Left lobe of liver (tissue), 2 donors: Measurements from ENCODE around the gene BPHL. TPM values are rescaled to one million over a fixed set of nuclear protein-coding genes. Genes with fewer than 3 reads are reported as not detected.
"Not testable (repeated sequence)": the region's sequence is repeated elsewhere in the genome, so short reads cannot be mapped to it uniquely, and the experiment has no call there.

ENCODE experiments used
- ATAC-seq: fragments of 200-7000 bp; cut with Tn5 transposase; one replicate; pipeline ENCODE4 v1.9.1; 2020; ENCODE audit warnings: mild to moderate bottlenecking, moderate library complexity
- DNase-seq: peaks from one replicate; pipeline ENCODE4 v3.0.0-alpha.2; 2020; ENCODE audit warnings: low spot score
- total RNA-seq: library from RNA; stranded (reverse); gene quantifications from one replicate; pipeline ENCODE4 v1.2.1, GENCODE V29; 2021
- donor health status: DM: no; HTN: no; CAD: no; lungs with moderate emphysema.
- donor health status: DM: no; HTN: yes; CAD: no.

The BPHL gene
- 119 TPM for total RNA-seq

GRCh38 chr6:3118353-3119039 lies at the start of gene BPHL:
BPHL (plus strand) TSS chr6:3118711; CDS start chr6:3118741, 30 bp downstream.
- peak; percentile 89 for ATAC-seq
- peak; percentile 99 for DNase-seq

GRCh38 chr6:3071568-3071967 lies 46.9 kb upstream of the BPHL start:
- no peak for ATAC-seq
- DNase-seq: no peak

GRCh38 chr6:3072798-3073197 lies 45.7 kb upstream of the BPHL start:
- no peak for DNase-seq
- ATAC-seq: no peak

GRCh38 chr6:3073382-3073781 lies 45.1 kb upstream of the BPHL start:
- ATAC-seq (no peak), DNase-seq (no peak)

- ATAC-seq (no peak), DNase-seq (no peak)
These were observed 42.8 kb upstream of the BPHL start for GRCh38 chr6:3075772-3076113.

GRCh38 chr6:3076320-3076719 lies 42.2 kb upstream of the BPHL start:
- DNase-seq (no peak), ATAC-seq (no peak)

- no peak for ATAC-seq
- DNase-seq: no peak
These were observed 41.1 kb upstream of the BPHL start for GRCh38 chr6:3077430-3077829.

- not testable (repeated sequence) for DNase-seq, ATAC-seq
These were observed 39.6 kb upstream of the BPHL start for GRCh38 chr6:3078952-3079351.

- no peak for DNase-seq
- peak; percentile 57 for ATAC-seq
These were observed 38.8 kb upstream of the BPHL start for GRCh38 chr6:3079682-3080081.

GRCh38 chr6:3081960-3082359 lies 36.6 kb upstream of the BPHL start:
- ATAC-seq: peak; percentile 61
- DNase-seq: no peak

GRCh38 chr6:3085074-3085473 lies 33.4 kb upstream of the BPHL start:
- ATAC-seq (no peak), DNase-seq (no peak)

GRCh38 chr6:3086282-3086946 lies 32.1 kb upstream of the BPHL start:
- no peak for DNase-seq
- no peak for ATAC-seq

GRCh38 chr6:3088446-3088845 lies 30.1 kb upstream of the BPHL start:
- no peak for DNase-seq
- no peak for ATAC-seq

- ATAC-seq: no peak
- DNase-seq: no peak
These were observed 29.5 kb upstream of the BPHL start for GRCh38 chr6:3088968-3089367.

GRCh38 chr6:3090013-3090412 lies 28.5 kb upstream of the BPHL start:
- no peak for ATAC-seq
- no peak for DNase-seq

- ATAC-seq: no peak
- no peak for DNase-seq
These were observed 23.7 kb upstream of the BPHL start for GRCh38 chr6:3094815-3095214.

- no peak for DNase-seq
- ATAC-seq: no peak
These were observed 15.6 kb upstream of the BPHL start for GRCh38 chr6:3102875-3103274.

- DNase-seq (no peak), ATAC-seq (no peak)
These were observed 9.6 kb upstream of the BPHL start for GRCh38 chr6:3108746-3109414.

GRCh38 chr6:3109761-3110160 lies 8.8 kb upstream of the BPHL start:
- ATAC-seq: no peak
- no peak for DNase-seq

GRCh38 chr6:3114377-3114776 lies 4.1 kb upstream of the BPHL start:
- DNase-seq (no peak), ATAC-seq (no peak)

- DNase-seq (no peak), ATAC-seq (no peak)
These were observed 579 bp upstream of the BPHL start for GRCh38 chr6:3117912-3118352.

- DNase-seq (peak; percentile 72), ATAC-seq (peak; percentile 65)
These were observed 671 bp downstream of the BPHL start for GRCh38 chr6:3119040-3119723.
